AG04450 (cell line): ENCODE data around the gene DIP2C. TPM values are rescaled to one million over a fixed set of nuclear protein-coding genes. Genes with fewer than 3 reads are reported as not detected.

Experiments used
- CTCF ChIA-PET: fragments of 300-600, 350-600 bp; formaldehyde crosslinking; extraction: SDS; loops from one replicate; lab custom pipeline; 2022; ENCODE audit warnings: antibody characterized with exemption, inconsistent platforms; lab: Charles Lee
- POLR2A ChIA-PET: fragments of 350-600 bp; formaldehyde crosslinking; extraction: SDS; loops from one replicate; lab custom pipeline; 2021; ENCODE audit warnings: antibody characterized with exemption, inconsistent platforms; lab: Yijun Ruan, JAX
- DNase-seq: peaks from one replicate; pipeline ENCODE4 v3.0.0-alpha.2; 2011; ENCODE audit warnings: low read depth, low spot score
- H3K27ac ChIP-seq: one replicate; pipeline ENCODE4 v1.5.1; 2012; ENCODE audit warnings: low read depth, low read length, control low read depth
- H3K27me3 ChIP-seq: one replicate; pipeline ENCODE4 v1.6.0; 2012; ENCODE audit warnings: low read length; ENCODE audit not compliant: control insufficient read depth, insufficient read depth
- H3K4me3 ChIP-seq: 2 replicates; pipeline ENCODE4 v1.5.1; 2011; ENCODE audit warnings: mild to moderate bottlenecking, low read depth, low read length, control low read depth
- H3K9me3 ChIP-seq: 2 replicates; pipeline ENCODE4 v1.5.1; 2012; ENCODE audit warnings: low read length; ENCODE audit not compliant: control insufficient read depth, insufficient read depth
- CTCF ChIP-seq: IDR thresholded peaks from 2 replicates; pipeline ENCODE4 v1.5.1; 2011; ENCODE audit warnings: low read depth, low read length, control low read depth, inconsistent platforms
- polyA plus RNA-seq: library from polyadenylated mRNA; depleted of rRNA; stranded (reverse); fragments of >200 nt; gene quantifications from 2 replicates; pipeline ENCODE4 v1.2.3, GENCODE V29; 2011

Gene DIP2C
- polyA plus RNA-seq, 1 experiment: 9.6 TPM

- Histone ChIP-seq H3K27me3 (no peaks in the 10 kb centered on the region), H3K9me3 (peaks cover 15% of the 10 kb centered on the region; the same call in 1 of the 2 replicates), H3K4me3 (no peak overlapping the region), H3K27ac (no peak overlapping the region)
- ChIA-PET POLR2A (no interaction called here), CTCF (no interaction called here)
- no peak for TF ChIP-seq CTCF
- no peak for DNase-seq
Observed at GRCh38 chr10:627032-627992, 62.2 kb downstream of the DIP2C start.

- ChIA-PET CTCF (interaction anchor here (0.7 kb wide), 1 partner anchor 20 kb away, joined by 3 read pairs; no protein-coding TSS in a partner anchor), POLR2A (interaction anchor here (1.0 to 1.1 kb wide), 2 partner anchors 33 to 54 kb away, joined by 3 read pairs; no protein-coding TSS in a partner anchor)
- H3K4me3 ChIP-seq: no peak overlapping the region
Observed at GRCh38 chr10:625751-626711, 63.4 kb downstream of the DIP2C start.

GRCh38 chr10:625333-625696 is 64.2 kb downstream of the DIP2C start:
- POLR2A ChIA-PET: interaction anchor here (1.0 to 1.3 kb wide), 3 partner anchors 27 to 54 kb away, joined by 3 to 5 read pairs (median 3); no protein-coding TSS in a partner anchor
- peak overlapping the region; percentile 94 for H3K27ac ChIP-seq
- TF ChIP-seq CTCF: no peak
- H3K9me3 ChIP-seq: peaks cover 13% of the 10 kb centered on the region; the same call in 1 of the 2 replicates
- H3K27me3 ChIP-seq: no peaks in the 10 kb centered on the region
- H3K4me3 ChIP-seq: no peak overlapping the region
- CTCF ChIA-PET: interaction anchor here (0.7 kb wide), 2 partner anchors 21 to 123 kb away, joined by 3 read pairs; no protein-coding TSS in a partner anchor
- DNase-seq: no peak

More at GRCh38 chr10:625751-626711, 63.4 kb downstream of the DIP2C start:
- TF ChIP-seq CTCF: no peak
- peaks cover 13% of the 10 kb centered on the region; the same call in 1 of the 2 replicates for H3K9me3 ChIP-seq
- no peak for DNase-seq
- H3K27ac ChIP-seq: peak overlapping the region; percentile 94
- H3K27me3 ChIP-seq: no peaks in the 10 kb centered on the region

- H3K4me3 ChIP-seq: no peak overlapping the region
- CTCF ChIA-PET: interaction anchor here (0.7 kb wide), 2 partner anchors 22 to 123 kb away, joined by 3 read pairs; no protein-coding TSS in a partner anchor
- peaks cover 13% of the 10 kb centered on the region; the same call in 1 of the 2 replicates for H3K9me3 ChIP-seq
- H3K27me3 ChIP-seq: no peaks in the 10 kb centered on the region
- TF ChIP-seq CTCF: no peak
- peak; percentile 57 for DNase-seq
- H3K27ac ChIP-seq: peak overlapping the region; percentile 94
- POLR2A ChIA-PET: interaction anchor here (1.0 to 1.3 kb wide), 3 partner anchors 26 to 53 kb away, joined by 3 to 5 read pairs (median 3); no protein-coding TSS in a partner anchor
Observed at GRCh38 chr10:624605-625332, 64.7 kb downstream of the DIP2C start.
